GM12878 (cell line): Measurements from ENCODE around the gene RERE. TPM values are rescaled to one million over a fixed set of nuclear protein-coding genes. Genes with fewer than 3 reads are reported as not detected.

ENCODE experiments used
- ATAC-seq: fragments of 200-7000 bp; cut with Tn5 transposase; 3 replicates; pipeline ENCODE4 v1.9.1; 2020; ENCODE audit warnings: mild to moderate bottlenecking, moderate library complexity
- BruUV-seq: library from RNA; stranded (reverse); fragments of 400-500 nt; replicated peaks from 2 replicates; lab custom pipeline; 2021; lab: Mats Ljungman, UMichigan
- CTCF ChIA-PET: fragments of 300-600 bp; sonication (Branson Sonifier 250); formaldehyde crosslinking; extraction: SDS; loops from one replicate; lab custom pipeline; 2021; ENCODE audit warnings: inconsistent platforms; lab: Yijun Ruan, JAX
- POLR2A ChIA-PET: fragments of 350-600 bp; formaldehyde crosslinking; extraction: SDS; loops from one replicate; lab custom pipeline; 2021; ENCODE audit warnings: inconsistent platforms; lab: Charles Lee
- RAD21 ChIA-PET: fragments of 300-600 bp; sonication (Branson Sonifier 250); formaldehyde crosslinking; loops from one replicate; lab custom pipeline; 2023; ENCODE audit warnings: antibody characterized with exemption; ENCODE audit not compliant: unreplicated experiment; lab: Charles Lee
- SMC1A ChIA-PET: fragments of 300-600 bp; sonication (Branson Sonifier 250); formaldehyde crosslinking; loops from one replicate; lab custom pipeline; 2023; ENCODE audit not compliant: unreplicated experiment, uncharacterized antibody; lab: Charles Lee
- DNase-seq: peaks from one replicate; pipeline ENCODE4 v3.0.0-alpha.2; 2011; ENCODE audit warnings: low read depth, low spot score
- FAIRE-seq: peaks from 3 replicates; lab custom pipeline; 2011; peaks lifted over from hg19 to GRCh38; lab: Jason Lieb, UNC
- H2AFZ ChIP-seq: 2 replicates; pipeline ENCODE4 v1.6.0; 2011; ENCODE audit warnings: low read depth, low read length, control low read depth; ENCODE audit not compliant: control insufficient read depth
- H3K27ac ChIP-seq: 2 replicates; pipeline ENCODE4 v1.5.1; 2011; ENCODE audit warnings: control low read depth; ENCODE audit not compliant: control insufficient read depth, insufficient read depth
- H3K27me3 ChIP-seq, 2 experiments: replicated peaks in 1 of 2; 2 replicates each; pipeline versions ENCODE4 v1.6.0 to v1.6.1; 2011; ENCODE audit warnings: low read length in 1 of 2; ENCODE audit not compliant: control insufficient read depth in 2 of 2, insufficient read depth in 2 of 2
- H3K36me3 ChIP-seq, 2 experiments: 2 replicates each; pipeline ENCODE4 v1.5.1; 2011; ENCODE audit warnings: low read length in 1 of 2; ENCODE audit not compliant: control insufficient read depth in 2 of 2, insufficient read depth in 2 of 2
- H3K4me1 ChIP-seq: 2 replicates; pipeline ENCODE4 v1.6.1; 2011; ENCODE audit warnings: mild to moderate bottlenecking, low read length, moderate library complexity, mixed read lengths; ENCODE audit not compliant: control insufficient read depth, insufficient read depth
- H3K4me2 ChIP-seq: 2 replicates; pipeline ENCODE4 v1.6.0; 2011; ENCODE audit warnings: control low read depth; ENCODE audit not compliant: control insufficient read depth, insufficient read depth
- H3K4me3 ChIP-seq: fragments of 200-600 bp; sonication (generic); 2 replicates; pipeline ENCODE4 v1.5.1; 2016
- H3K79me2 ChIP-seq: 2 replicates; pipeline ENCODE4 v1.6.0; 2011; ENCODE audit warnings: low read length; ENCODE audit not compliant: control insufficient read depth, insufficient read depth
- H3K9ac ChIP-seq: 2 replicates; pipeline ENCODE4 v1.8.0; 2011; ENCODE audit warnings: low read length, control low read depth, mixed read lengths; ENCODE audit not compliant: control insufficient read depth, insufficient read depth
- H3K9me3 ChIP-seq: replicated peaks from 3 replicates; pipeline ENCODE4 v1.5.1; 2011; ENCODE audit warnings: mild to moderate bottlenecking, low read length; ENCODE audit not compliant: control insufficient read depth, insufficient read depth
- H4K20me1 ChIP-seq: 2 replicates; pipeline ENCODE4 v1.6.0; 2011; ENCODE audit not compliant: control insufficient read depth, insufficient read depth
- BMI1 ChIP-seq: fragments of 450-650 bp; IDR thresholded peaks from 2 replicates; pipeline ENCODE4 v1.6.1; 2016; ENCODE audit warnings: mild to moderate bottlenecking, moderate library complexity, borderline replicate concordance
- E2F8 ChIP-seq: fragments of 450-650 bp; IDR thresholded peaks from 2 replicates; pipeline ENCODE4 v1.6.1; 2018; ENCODE audit warnings: mild to moderate bottlenecking, low read depth, moderate library complexity; ENCODE audit not compliant: partially characterized antibody
- HSF1 ChIP-seq: fragments of 150-350 bp; IDR thresholded peaks from 2 replicates; pipeline ENCODE4 v1.6.1; 2014; ENCODE audit warnings: mild to moderate bottlenecking, low read depth, low read length
- IRF4 ChIP-seq: IDR thresholded peaks from 2 replicates; pipeline ENCODE4 v1.6.1; 2011; ENCODE audit warnings: low read depth, low read length
- IRF5 ChIP-seq: fragments of 450-650 bp; IDR thresholded peaks from 2 replicates; pipeline ENCODE4 v1.6.1; 2017; ENCODE audit warnings: borderline replicate concordance
- MXI1 ChIP-seq: fragments of 150-350 bp; IDR thresholded peaks from 2 replicates; pipeline ENCODE4 v1.6.1; 2011; ENCODE audit warnings: low read depth, mild to moderate bottlenecking, inconsistent platforms, low read length, improper control_type of control experiment
- NR2F1 ChIP-seq: fragments of 450-650 bp; conservative IDR thresholded peaks from 2 replicates; pipeline ENCODE4 v1.6.1; 2017; ENCODE audit warnings: mild to moderate bottlenecking
- PAX5 ChIP-seq: IDR thresholded peaks from 2 replicates; pipeline ENCODE4 v1.6.1; 2011; ENCODE audit warnings: low read depth, low read length, borderline replicate concordance
- PKNOX1 ChIP-seq: fragments of 450-650 bp; IDR thresholded peaks from 2 replicates; pipeline ENCODE4 v1.6.1; 2016; ENCODE audit warnings: mild to moderate bottlenecking
- SPI1 ChIP-seq: IDR thresholded peaks from 2 replicates; pipeline ENCODE4 v1.6.1; 2011; ENCODE audit warnings: low read depth, mild to moderate bottlenecking, low read length, moderate library complexity, borderline replicate concordance; ENCODE audit not compliant: insufficient read depth
- USF2 ChIP-seq: IDR thresholded peaks from 2 replicates; pipeline ENCODE4 v1.6.1; 2011; ENCODE audit warnings: low read depth, low read length, improper control_type of control experiment, borderline replicate concordance
- WGBS: methylation state at CpG from one replicate; pipeline ENCODE4 v1.1.6; 2016; ENCODE audit warnings: low lambda C conversion rate; ENCODE audit not compliant: insufficient replicate concordance, insufficient coverage; ENCODE audit errors: missing lambda C conversion rate; 5-methylcytosine and 5-hydroxymethylcytosine counted together
- in situ Hi-C: fragments of 300-500 bp; cut with MboI; formaldehyde crosslinking; loops from 9 replicates; pipeline ENCODE4 v1.14.3; 2018; ENCODE audit warnings: mixed read lengths
- intact Hi-C: fragments of 100-400 bp; cut with micrococcal nuclease; formaldehyde crosslinking; loops from one replicate; pipeline ENCODE4 v1.14.2; 2022; ENCODE audit not compliant: unreplicated experiment
- polyA plus RNA-seq, 11 experiments: library from polyadenylated mRNA; depleted of rRNA in 4 of 11; unstranded in 6 of 11; stranded (reverse) in 5 of 11; fragments of >200 nt; fragmentation: Nextera tagmentation in 4 of 11; fragmentation: Illumina TruSeq in 1 of 11; extraction: Ambion mirVana in 4 of 11; extraction: Trizol in 1 of 11; gene quantifications; 1 replicate in 1 of 11; 2 replicates in 10 of 11; pipeline versions ENCODE4 v1.2.1 to v1.2.3, GENCODE V29; 2011 to 2016; ENCODE audit warnings: inconsistent platforms in 2 of 11, missing spikeins in 2 of 11, low read depth in 1 of 11
- total RNA-seq, 4 experiments: library from RNA; depleted of rRNA in 3 of 4; stranded (reverse); fragments of >200 nt in 3 of 4; fragmentation: Illumina TruSeq in 1 of 4; extraction: Trizol in 1 of 4; gene quantifications; 2 replicates each; pipeline versions ENCODE4 v1.2.1 to v1.2.3, GENCODE V29; 2013 to 2021

Gene RERE
- total and polyA plus RNA-seq, 10 of the 15 experiments (the other 5 are each of a cell fraction or from before 2014, with no cell fraction given): 5.2 to 60.5 (median 20.2) TPM

- ChIA-PET CTCF (interaction anchor here (1.0 to 3.2 kb wide), 6 partner anchors 8 to 232 kb away, joined by 3 to 14 read pairs (median 4); no protein-coding TSS in a partner anchor), SMC1A (interaction anchor here (0.9 to 4.4 kb wide), 9 partner anchors 8 to 72 kb away, joined by 3 to 21 read pairs (median 3); no protein-coding TSS in a partner anchor), POLR2A (no interaction called here), RAD21 (interaction anchor here (0.9 to 1.6 kb wide), 6 partner anchors 12 to 389 kb away, joined by 3 to 5 read pairs (median 3); no protein-coding TSS in a partner anchor)
- Histone ChIP-seq H3K9me3 (no peaks in the 10 kb centered on the region; the same call in 2 of the 3 replicates), H3K4me2 (peak overlapping the region; percentile 39; the same call in 1 of the 2 replicates), H3K36me3 (no peaks in the 10 kb centered on the region), H3K4me3 (no peak overlapping the region), H3K4me1 (peaks cover 7% of the 10 kb centered on the region), H3K27me3 (no peaks in the 10 kb centered on the region), H3K79me2 (no peaks in the 10 kb centered on the region), H3K27ac (no peak overlapping the region), H3K9ac (no peak overlapping the region), H4K20me1 (no peaks in the 10 kb centered on the region), H2AFZ (no peak overlapping the region)
- FAIRE-seq (peak; percentile 18), DNase-seq (no peak), ATAC-seq (peak; percentile 95)
- TF ChIP-seq PAX5: 0 out of 2 replicates have a peak, but pooled peaks have one; percentile 11
- TF ChIP-seq SPI1: peak; percentile 44; the same call in 1 of the 2 replicates
- TF ChIP-seq HSF1: no peak
- no peak for TF ChIP-seq IRF5
- no peak for TF ChIP-seq USF2
- peak; percentile 89 for TF ChIP-seq BMI1
- 0 out of 2 replicates have a peak, but pooled peaks have one; percentile 34 for TF ChIP-seq NR2F1
- TF ChIP-seq E2F8: no peak
- no peak for TF ChIP-seq IRF4
- TF ChIP-seq MXI1: peak; percentile 67
- peak; percentile 64; the same call in 1 of the 2 replicates for TF ChIP-seq PKNOX1
- in situ Hi-C loops: no loop called here
- no TSS peak for BruUV-seq
- WGBS: 45% methylated on average over 8 of the region's 8 CpGs
- intact Hi-C loops: no loop called here
Measured at GRCh38 chr1:8439015-8439702, 378.3 kb downstream of the RERE start.
